HUES48 (cell line): ENCODE data around the gene LRRC23.

Experiments
- H3K27ac ChIP-seq: one replicate; pipeline ENCODE4 v1.7.0; 2013; ENCODE audit warnings: low read depth, low read length, inconsistent platforms
- H3K27me3 ChIP-seq: 2 replicates; pipeline ENCODE4 v1.6.1; 2013; ENCODE audit warnings: mild to moderate bottlenecking, low read length; ENCODE audit not compliant: control insufficient read depth, insufficient read depth
- H3K36me3 ChIP-seq: 2 replicates; pipeline ENCODE4 v1.6.1; 2013; ENCODE audit warnings: low read length; ENCODE audit not compliant: control insufficient read depth, insufficient read depth
- H3K4me1 ChIP-seq: 2 replicates; pipeline ENCODE4 v1.6.1; 2013; ENCODE audit warnings: mild to moderate bottlenecking, low read length; ENCODE audit not compliant: control insufficient read depth, insufficient read depth
- H3K4me3 ChIP-seq: 2 replicates; pipeline ENCODE4 v1.5.1; 2013; ENCODE audit warnings: mild to moderate bottlenecking, low read depth, low read length
- H3K9ac ChIP-seq: 2 replicates; pipeline ENCODE4 v1.6.1; 2013; ENCODE audit warnings: mild to moderate bottlenecking, low read depth, low read length, moderate library complexity
- H3K9me3 ChIP-seq: 2 replicates; pipeline ENCODE4 v1.6.1; 2013; ENCODE audit warnings: low read length; ENCODE audit not compliant: control insufficient read depth, insufficient read depth

Gene LRRC23

DNA sequence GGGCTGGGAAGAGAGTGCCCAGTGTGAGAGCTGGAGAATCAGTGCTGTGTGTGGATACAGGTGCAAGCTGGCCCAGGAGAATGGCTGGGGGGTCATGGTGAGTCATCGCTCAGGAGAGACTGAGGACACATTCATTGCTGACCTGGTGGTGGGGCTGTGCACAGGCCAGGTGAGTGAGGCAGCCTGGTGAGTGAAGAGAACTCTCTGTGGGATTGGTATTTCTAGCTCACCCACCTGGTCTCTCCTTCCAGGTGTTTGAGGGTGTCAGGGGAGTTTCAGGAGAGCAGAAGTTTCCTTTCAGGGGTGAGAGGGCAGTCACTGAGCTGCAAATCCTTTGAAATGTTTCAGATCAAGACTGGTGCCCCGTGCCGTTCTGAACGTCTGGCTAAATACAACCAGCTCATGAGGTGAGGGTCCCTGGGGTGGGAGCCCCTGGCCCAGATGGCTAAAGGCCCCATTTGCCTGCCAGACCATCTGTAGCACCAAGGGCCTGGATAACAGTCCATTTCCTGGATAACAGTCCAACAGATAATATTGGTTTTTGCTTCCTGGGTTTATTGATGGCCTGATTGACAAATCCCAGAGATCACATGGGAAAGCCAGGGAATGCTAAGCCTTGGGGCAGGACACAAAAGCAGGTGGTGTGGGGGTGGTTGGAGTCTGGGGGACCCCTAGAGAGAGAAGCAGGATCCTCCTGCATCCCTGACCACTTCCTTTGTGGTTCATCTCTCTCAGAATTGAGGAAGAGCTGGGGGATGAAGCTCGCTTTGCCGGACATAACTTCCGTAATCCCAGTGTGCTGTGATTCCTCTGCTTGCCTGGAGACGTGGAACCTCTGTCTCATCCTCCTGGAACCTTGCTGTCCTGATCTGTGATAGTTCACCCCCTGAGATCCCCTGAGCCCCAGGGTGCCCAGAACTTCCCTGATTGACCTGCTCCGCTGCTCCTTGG, 17.6 kb downstream of the LRRC23 start:
- no peaks in the 10 kb centered on the region for H3K27me3 ChIP-seq
- no peak overlapping the region for H3K27ac ChIP-seq
- no peaks in the 10 kb centered on the region for H3K9me3 ChIP-seq
- no peak overlapping the region for H3K9ac ChIP-seq
- peaks cover 25% of the 10 kb centered on the region for H3K4me1 ChIP-seq
- H3K4me3 ChIP-seq: no peak overlapping the region
- peaks cover 54% of the 10 kb centered on the region for H3K36me3 ChIP-seq

DNA sequence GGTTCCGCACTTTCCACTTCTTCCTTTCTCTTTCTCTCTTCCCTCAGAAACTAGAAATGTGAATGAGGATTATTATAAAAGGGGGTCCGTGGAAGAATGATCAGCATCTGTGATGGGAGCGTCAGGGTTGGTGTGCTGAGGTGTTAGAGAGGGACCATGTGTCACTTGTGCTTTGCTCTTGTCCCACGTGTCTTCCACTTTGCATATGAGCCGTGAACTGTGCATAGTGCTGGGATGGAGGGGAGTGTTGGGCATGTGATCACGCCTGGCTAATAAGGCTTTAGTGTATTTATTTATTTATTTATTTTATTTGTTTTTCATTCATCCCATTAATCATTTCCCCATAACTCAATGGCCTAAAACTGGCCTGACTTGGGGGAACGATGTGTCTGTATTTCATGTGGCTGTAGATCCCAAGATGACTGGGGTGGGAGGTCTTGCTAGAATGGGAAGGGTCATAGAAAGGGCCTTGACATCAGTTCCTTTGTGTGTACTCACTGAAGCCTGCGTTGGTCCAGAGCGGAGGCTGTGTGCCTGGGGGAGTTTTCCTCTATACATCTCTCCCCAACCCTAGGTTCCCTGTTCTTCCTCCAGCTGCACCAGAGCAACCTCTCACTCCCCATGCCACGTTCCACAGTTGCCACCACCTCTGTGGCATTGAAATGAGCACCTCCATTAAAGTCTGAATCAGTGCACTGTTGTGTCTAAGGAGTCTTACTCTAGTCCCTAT, 18.5 kb downstream of the LRRC23 start:
- Histone ChIP-seq H3K4me3 (no peak overlapping the region), H3K4me1 (peaks cover 25% of the 10 kb centered on the region)

DNA sequence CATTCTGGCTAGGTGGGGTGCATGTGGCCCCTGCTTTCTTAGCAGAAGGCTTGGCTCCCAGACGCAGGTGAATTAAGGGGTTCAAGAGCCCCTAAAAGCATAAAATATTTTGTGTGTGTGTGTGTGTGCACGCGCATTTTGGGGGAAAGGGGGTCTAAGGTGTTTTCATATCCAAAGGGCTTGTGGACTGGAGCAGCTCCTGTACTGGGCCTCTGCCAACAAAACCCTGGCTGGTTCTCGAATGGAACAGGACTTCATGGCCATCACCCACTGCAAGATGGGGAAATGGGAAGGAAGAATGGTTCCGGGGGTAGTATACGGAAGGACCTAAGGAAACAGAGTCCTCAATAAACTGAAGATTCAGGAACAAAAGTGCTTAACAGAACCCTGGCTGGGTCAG, 19.2 kb downstream of the LRRC23 start:
- H3K27ac ChIP-seq: no peak overlapping the region
- no peaks in the 10 kb centered on the region for H3K9me3 ChIP-seq
- peaks cover 25% of the 10 kb centered on the region for H3K4me1 ChIP-seq
- H3K9ac ChIP-seq: no peak overlapping the region
- H3K36me3 ChIP-seq: peaks cover 45% of the 10 kb centered on the region
- H3K4me3 ChIP-seq: no peak overlapping the region
- H3K27me3 ChIP-seq: no peaks in the 10 kb centered on the region

More for the DNA sequence above, 18.5 kb downstream of the LRRC23 start:
- no peak overlapping the region for H3K27ac ChIP-seq
- peaks cover 46% of the 10 kb centered on the region for H3K36me3 ChIP-seq
- no peaks in the 10 kb centered on the region for H3K27me3 ChIP-seq
- H3K9ac ChIP-seq: no peak overlapping the region
- no peaks in the 10 kb centered on the region for H3K9me3 ChIP-seq

DNA sequence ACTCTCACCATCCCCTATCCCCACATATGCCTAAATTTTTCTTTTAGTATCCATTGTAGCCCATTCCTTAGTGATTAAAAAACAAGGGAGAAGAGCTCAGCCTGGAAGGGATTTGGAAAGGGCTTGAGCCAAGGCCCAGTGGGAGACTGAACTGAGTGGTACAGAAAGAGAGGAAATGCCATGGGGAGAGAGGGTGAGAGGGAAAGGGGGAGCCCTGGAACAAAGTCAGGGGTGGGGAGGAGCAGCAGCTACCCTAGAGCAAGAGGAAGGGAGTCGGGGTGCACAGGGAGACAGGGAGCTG, 20.6 kb downstream of the LRRC23 start:
- Histone ChIP-seq H3K9ac (peak overlapping the region; percentile 11), H3K4me3 (peak overlapping the region; percentile 71; the same call in 1 of the 2 replicates), H3K27ac (peak overlapping the region; percentile 92), H3K4me1 (peaks cover 30% of the 10 kb centered on the region), H3K27me3 (no peaks in the 10 kb centered on the region), H3K9me3 (no peaks in the 10 kb centered on the region), H3K36me3 (peaks cover 35% of the 10 kb centered on the region)

DNA sequence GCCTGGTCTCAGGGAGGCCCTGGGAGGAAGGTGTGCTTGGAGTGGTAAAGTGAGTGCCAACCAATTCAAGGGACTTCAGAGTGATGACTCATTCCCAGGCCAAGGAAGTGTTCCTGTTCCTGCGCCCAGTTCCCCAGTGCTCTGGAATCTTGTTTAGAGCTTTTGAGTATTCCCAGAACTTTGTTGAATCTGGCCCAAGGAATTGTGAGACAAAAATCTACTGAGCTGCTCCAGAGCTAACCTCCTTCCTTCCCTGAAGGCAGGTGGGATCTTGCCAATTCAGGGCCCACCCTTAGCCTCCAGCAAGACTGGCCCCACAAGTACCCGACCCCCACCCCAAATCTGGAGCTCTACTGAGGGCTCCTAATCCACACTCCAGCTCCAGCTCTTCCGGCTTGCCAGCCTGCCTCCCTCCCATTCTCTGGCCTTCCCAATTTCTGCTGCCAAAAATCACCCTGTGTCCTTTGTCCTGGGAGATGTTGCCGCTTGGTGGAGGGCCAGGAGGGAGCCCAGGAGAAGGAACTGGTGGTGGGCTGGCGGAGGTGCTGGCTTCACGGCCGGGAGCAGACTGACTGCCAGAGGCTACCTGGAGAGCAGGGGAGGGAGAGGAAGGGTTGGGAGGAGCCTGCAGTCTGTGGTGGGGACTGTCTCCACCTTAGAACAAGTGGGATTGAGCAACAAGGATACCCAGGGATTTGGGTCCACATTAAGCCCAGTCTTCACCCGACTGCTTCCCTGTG, 21.1 kb downstream of the LRRC23 start:
- Histone ChIP-seq H3K4me1 (peaks cover 30% of the 10 kb centered on the region), H3K27ac (peak overlapping the region; percentile 92), H3K4me3 (peak overlapping the region; percentile 71), H3K36me3 (peaks cover 33% of the 10 kb centered on the region), H3K9me3 (no peaks in the 10 kb centered on the region), H3K9ac (peak overlapping the region; percentile 20), H3K27me3 (no peaks in the 10 kb centered on the region)

DNA sequence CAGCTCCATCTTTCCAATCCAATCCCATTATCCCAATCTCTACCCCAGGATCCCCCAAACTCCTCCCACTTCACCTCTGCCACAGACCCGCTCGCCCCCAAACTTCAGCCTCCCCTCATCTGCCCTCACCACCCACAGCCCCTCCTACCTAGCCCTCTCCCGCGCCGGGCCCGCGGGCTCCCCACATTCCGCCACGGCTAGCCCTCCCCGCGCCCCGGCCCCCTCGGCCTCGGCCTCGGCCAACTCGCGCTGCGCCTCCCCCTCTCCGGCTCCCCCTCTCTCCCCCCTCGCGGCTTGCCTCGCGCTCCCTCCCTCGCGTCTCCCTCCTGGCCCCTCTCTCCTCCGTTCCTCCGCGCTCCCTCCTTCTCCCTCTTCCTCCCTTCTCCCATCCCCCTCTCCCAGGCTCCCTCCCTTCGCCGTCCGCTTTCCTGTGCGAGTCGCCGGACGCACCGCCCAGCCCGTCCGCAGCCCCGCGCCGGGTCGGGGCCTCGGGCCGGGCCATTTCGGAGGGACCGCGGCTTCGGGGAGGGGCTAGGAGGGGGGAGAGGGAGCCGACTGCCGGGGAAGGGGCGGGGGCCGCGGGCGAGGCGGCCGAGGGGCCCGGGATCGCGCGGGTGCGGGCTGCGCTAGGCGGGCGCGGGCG, 22.9 kb downstream of the LRRC23 start, which contains the start of gene ATN1:
Gene ATN1, plus strand, starts transcription at position 581 of the 643 bp plus-strand sequence. CDS start 6,043 bp downstream, outside the sequence.
- Histone ChIP-seq H3K4me3 (peak within 1 kb of the TSS; percentile 71), H3K27ac (peak within 1 kb of the TSS; percentile 92), H3K36me3 (peaks cover 19% of the 10 kb centered on the region), H3K9ac (peak within 1 kb of the TSS; percentile 49; the same call in 1 of the 2 replicates), H3K9me3 (no peaks in the 10 kb centered on the region), H3K4me1 (peaks cover 30% of the 10 kb centered on the region), H3K27me3 (no peaks in the 10 kb centered on the region)

DNA sequence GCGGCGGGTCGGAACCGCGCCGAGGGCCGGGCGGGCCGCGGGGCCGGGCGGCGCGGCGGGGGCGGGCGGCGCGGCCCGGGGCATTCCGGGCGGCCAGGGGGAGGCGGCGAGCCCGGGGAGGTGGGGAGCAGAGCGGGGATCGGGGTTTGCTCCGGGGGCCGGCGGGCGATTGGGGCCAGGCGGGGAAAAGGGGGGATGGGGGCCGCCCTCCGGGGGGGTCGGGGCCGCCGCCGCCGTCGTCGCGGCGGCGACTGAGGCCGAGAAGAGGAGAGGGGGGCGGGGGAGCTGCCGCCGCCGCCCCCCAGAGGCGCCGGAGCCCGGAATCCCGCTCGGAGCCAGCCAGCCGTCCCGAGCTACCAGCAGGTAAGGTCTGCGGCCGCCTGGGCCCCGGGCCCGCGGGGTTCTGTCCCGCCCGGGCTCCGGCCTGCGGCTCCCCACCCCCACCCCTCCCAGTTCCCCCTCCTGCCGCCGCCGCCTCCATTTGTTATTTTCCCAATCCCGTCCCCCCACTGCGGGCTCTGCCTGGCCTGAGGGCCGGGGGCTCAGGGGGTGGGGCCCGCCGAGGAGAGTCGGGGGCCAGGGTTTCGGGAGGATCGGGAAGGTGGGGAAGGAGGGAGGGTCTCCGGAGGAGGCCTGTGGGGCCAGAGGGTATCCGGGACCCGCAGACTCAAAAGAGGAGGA, 23.5 kb downstream of the LRRC23 start:
- no peaks in the 10 kb centered on the region for H3K9me3 ChIP-seq
- peaks cover 30% of the 10 kb centered on the region for H3K4me1 ChIP-seq

DNA sequence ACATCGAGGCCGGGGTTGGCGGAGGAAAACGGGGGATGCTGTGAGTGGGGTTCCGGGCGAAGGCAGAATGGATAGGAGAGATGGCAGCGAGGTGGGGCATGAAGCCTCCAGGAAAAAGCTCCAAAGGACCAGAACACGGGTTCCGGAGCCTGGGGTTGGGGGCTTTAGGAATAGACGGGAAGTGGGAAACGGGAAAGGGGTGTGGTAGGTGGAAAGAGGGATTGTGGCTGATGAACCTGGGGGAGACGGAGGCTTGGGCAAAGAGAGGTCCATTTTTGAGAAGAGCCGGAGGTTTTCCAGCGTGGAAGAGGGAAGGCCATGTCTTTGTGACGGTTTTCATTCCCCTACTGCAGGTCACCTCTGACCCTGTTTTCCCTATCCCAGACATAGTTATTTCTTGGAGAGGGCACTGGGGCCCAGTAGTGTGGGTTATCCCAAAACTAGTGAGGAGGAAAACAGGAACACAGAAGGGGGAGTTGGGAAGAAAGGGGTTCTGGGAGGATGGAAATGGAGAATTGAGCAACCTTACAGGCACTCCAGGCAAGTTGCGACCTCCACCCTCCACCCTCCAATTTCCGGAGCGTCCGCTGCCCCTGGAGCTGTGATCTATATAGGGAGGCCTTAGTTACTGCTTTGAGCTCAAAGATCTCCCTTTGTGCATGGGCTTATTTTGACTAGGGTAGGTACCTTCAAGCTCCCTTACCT, 24.2 kb downstream of the LRRC23 start:
- Histone ChIP-seq H3K36me3 (peaks cover 16% of the 10 kb centered on the region), H3K9me3 (no peaks in the 10 kb centered on the region), H3K27me3 (no peaks in the 10 kb centered on the region), H3K27ac (peak overlapping the region; percentile 67), H3K4me3 (peak overlapping the region; percentile 66), H3K4me1 (peaks cover 30% of the 10 kb centered on the region), H3K9ac (peak overlapping the region; percentile 4; the same call in 1 of the 2 replicates)

More for the DNA sequence above, 23.5 kb downstream of the LRRC23 start:
- no peaks in the 10 kb centered on the region for H3K27me3 ChIP-seq
- peak overlapping the region; percentile 66 for H3K4me3 ChIP-seq
- H3K27ac ChIP-seq: peak overlapping the region; percentile 67
- H3K9ac ChIP-seq: peak overlapping the region; percentile 4; the same call in 1 of the 2 replicates
- peaks cover 15% of the 10 kb centered on the region for H3K36me3 ChIP-seq

DNA sequence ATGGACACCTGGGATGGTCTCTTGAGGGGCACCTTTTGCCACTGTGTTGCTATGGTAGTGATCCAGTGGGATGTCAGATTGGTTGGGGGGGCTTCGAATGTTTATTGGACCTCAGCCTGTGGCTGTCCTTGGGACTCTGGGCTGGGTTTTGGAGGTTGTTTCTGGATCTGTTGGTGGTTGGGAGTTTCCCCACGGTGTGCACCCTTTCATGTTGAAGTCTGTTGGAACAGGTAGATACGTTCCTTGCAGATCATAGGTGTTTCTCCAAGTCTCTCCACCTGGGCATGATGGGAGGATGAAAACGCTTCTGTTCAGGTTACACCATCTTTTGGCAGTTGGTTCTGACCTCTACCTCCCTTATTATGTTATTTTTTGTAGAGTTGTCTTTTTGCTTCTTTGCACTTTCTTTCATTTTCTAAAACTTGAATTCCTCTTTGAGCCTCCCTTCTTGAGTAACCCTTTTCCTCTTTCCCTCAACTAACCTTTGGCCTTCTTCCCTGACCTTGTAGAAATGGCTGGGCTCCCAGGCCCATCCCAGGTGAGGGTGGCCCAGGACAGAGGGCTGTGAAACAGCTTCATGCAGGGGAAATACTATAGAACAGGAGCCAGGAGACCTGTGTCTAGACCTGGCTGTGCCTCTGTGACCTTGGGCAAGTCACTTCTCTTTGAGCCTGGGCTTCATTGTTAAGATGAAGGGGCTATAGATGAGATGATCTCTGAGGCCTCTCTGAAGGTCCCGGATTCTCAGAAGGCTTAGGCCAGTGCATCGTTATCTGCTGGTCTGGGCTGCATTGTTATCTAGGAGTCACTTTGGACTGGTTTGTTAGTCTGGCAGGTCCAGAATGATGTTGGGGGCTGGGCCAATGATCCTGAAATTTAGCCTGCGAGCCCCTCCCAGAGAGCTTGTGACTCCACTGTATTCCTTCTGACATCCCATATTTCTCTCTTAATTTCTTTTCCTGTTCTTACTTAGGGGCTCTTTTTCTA, 25.1 kb downstream of the LRRC23 start:
- Histone ChIP-seq H3K36me3 (peaks cover 25% of the 10 kb centered on the region), H3K9ac (no peak overlapping the region), H3K27me3 (no peaks in the 10 kb centered on the region), H3K4me3 (peak overlapping the region; percentile 66), H3K4me1 (peaks cover 26% of the 10 kb centered on the region), H3K9me3 (no peaks in the 10 kb centered on the region), H3K27ac (peak overlapping the region; percentile 32)
